HG03060 (cell line): ENCODE data around the gene PPP3R1.
"Not testable (repeated sequence)": the region's sequence is repeated elsewhere in the genome, so short reads cannot be mapped to it uniquely, and the experiment has no call there.

Experiments used
- ATAC-seq: cut with Tn5 transposase; IDR thresholded peaks from one replicate; pipeline ENCODE4 v1.9.1; 2021; ENCODE audit warnings: low read depth, moderate number of reproducible peaks; ENCODE audit not compliant: unreplicated experiment

PPP3R1 gene

GRCh38 chr2:68190991-68191731 is 61.2 kb downstream of the PPP3R1 start:
- ATAC-seq = no peak

- no peak for ATAC-seq
These were observed 62.1 kb downstream of the PPP3R1 start for GRCh38 chr2:68189991-68190784.

GRCh38 chr2:68188831-68189230 is 63.5 kb downstream of the PPP3R1 start:
- no peak for ATAC-seq

- ATAC-seq = no peak
These were observed 65.0 kb downstream of the PPP3R1 start for GRCh38 chr2:68187329-68187728.

- ATAC-seq = no peak
These were observed 66.7 kb downstream of the PPP3R1 start for GRCh38 chr2:68185541-68186164.

DNA sequence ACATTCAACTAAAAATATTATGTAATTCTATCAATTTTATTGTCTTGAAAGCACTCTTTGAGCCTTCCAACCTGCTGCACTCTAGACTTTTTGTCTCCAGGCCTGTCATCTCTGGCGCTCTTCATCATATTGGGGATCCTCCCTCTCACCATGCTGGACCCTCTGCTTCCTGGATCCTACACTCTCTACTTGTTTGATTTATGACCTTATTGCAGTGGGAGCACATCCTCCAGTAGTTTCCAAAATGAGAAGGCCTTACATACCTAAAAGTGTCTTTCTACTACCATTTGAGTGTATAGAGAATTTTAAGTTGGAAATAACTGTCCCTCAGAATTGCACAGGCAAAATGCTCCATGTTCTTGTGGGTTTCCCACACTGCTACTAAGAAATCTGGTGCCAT is 69.4 kb downstream of the PPP3R1 start:
- ATAC-seq = no peak

DNA sequence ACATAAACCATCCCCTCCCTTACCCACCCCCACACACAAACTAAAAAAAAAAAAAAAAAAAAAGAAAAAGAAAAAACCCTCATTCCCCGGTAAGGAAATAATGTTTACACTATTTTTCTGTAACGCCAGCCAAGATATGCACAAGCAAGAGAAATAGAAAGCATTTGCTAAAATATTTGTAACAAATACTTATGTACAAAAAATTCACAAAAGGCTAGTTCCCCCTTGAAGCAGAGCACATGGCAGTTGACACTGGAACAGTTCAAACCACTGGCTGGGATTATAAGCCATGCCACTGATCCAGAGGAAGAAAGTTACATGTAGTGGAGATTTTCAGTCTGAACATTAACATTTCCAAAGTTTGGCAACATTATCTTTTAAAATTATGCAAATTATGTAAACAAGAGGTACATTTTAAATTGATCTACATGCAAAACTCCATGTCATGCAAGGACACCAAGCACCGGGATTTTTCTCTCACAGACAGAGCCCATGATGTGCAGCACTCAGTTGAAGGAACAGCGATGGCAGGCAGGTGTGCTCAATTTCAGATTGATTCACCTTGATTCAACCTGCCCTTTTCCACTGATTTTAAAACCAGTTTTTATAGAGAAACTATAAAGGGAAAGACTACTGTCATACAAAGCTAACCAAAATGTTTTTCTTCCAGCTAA is 73.2 kb downstream of the PPP3R1 start:
- no peak for ATAC-seq

GRCh38 chr2:68178432-68178831 is 73.9 kb downstream of the PPP3R1 start:
- no peak for ATAC-seq

GRCh38 chr2:68177541-68177940 is 74.8 kb downstream of the PPP3R1 start:
- no peak for ATAC-seq

DNA sequence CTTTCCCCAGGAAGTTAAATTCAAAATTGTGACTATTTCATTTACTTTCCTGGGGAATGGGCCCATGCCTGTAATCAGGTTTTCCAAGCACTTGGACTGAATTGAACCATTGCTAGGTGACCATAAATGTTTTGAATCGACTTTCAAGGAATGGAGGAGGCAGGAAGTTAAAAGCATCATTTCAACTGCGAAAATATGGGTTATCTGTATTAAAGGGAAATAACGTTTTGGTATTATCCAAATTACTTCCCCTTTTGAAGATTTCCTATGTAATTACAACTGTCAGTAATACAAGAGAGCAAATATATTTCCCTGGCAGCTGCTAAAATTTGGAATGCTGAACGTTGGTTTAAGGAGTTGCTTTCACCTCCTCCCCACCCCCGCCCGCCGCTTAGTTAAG is 75.7 kb downstream of the PPP3R1 start:
- no peak for ATAC-seq

DNA sequence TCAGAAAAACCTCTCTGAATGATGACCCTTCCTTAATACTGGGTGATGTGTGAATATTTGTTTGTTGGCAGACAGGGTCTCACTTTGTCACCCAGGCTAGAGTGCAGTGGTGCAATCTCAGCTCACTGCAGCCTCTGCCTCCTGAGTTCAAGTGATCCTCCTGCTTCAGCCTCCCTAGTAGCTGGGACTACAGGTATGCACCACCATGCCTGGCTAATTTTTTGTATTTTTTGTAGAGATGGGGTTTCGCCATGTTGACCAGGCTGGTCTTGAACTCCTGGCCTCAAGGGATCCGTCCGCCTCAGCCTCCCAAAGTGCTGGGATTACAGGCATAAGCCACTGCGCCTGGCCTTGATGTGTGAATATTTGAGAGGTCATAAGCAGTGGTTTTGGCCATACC is 77.1 kb downstream of the PPP3R1 start:
- not testable (repeated sequence) for ATAC-seq

DNA sequence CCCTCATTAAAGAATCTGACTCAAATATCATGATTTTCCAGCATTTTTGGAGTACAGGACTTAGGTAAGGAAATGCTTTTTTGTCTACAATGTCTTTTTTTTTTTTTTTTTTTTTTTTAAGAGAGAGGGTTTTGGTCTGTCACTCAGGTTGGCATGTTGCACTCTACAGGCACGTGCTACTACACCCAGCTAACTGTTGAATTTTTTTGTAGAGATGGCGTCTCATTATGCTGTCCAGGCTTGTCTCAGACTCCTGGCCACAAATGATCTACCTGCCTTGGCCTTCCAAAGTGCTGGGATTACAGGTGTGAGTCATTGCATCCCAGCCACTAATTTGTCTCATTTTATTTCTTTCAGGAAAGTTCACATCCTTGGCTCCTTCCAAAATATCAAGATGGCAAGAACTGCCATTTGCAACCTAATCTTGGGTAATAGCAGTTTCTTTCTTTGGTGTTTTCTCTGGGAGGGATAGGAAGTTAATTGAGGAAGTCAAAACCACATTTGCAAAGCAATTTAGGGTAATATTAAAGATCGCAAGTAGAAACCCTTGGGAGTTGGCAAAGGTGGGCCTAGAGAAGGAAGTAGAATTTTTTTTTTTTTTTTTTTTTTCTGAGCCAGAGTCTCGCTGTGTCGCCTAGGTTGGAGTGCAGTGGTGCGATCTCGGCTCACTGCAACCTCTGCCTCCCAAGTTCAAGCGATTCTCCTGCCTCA is 79.2 kb downstream of the PPP3R1 start:
- no peak for ATAC-seq

DNA sequence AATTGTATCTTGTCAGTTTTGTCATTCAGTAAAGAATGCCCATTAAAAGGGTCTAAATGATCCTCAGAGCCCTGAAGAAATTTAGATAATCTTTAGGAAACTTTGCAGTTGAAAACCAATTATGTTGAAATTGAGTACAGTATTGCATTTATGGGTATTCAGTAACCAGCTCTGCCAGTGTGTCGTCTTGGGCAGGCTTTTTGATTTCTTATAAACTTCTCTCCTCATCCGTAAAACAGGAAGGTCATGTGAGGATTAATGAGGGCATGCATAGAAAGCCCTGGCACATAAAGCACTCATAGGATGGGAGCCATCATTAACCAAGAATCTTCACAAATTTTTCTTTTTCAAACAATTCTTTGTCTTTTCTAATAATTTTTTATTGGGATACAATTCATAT is 79.8 kb downstream of the PPP3R1 start:
- no peak for ATAC-seq

DNA sequence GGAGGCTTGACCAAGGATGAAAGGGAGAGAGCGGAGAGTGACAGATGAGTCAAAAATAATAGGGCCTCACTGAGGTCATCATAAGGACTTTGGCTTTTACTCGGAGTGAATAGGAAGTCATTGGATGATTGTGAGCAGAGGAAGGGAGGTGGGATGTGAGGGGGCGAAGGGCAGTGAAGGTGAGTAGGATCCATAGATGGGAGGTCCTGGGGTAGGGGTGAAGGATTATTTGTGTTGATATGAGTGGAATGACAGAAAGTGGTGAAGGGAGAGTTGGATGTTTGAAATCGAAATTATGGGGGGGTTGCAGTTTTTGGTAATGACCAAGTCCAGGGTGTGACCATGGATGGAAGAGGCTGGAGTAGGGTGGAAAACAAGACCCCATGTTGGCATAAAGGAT is 80.6 kb downstream of the PPP3R1 start:
- no peak for ATAC-seq

DNA sequence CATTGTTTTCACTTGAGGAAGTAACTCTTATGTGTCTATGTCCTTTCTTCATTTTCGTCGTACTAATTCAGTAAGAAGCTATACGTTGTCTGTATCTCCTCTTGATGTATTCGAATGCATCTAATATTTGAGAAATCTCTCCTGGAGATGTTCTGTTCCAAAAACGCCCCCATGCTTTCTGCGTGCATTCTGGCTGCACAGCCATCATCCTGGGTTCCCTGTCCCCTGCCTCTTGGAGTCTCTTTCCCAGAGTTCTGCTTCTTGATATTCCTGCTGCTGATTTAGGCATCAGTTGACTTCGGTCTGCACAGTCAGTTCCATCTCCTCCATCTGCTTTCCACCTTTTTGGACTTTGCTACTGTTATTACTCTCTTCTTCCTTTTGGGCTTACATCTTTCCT is 81.2 kb downstream of the PPP3R1 start:
- no peak for ATAC-seq

GRCh38 chr2:68169308-68169707 is 83.0 kb downstream of the PPP3R1 start:
- no peak for ATAC-seq

- ATAC-seq = no peak
These were observed 85.1 kb downstream of the PPP3R1 start for GRCh38 chr2:68167186-68167585.

- no peak for ATAC-seq
These were observed 88.7 kb downstream of the PPP3R1 start for GRCh38 chr2:68163641-68164040.

GRCh38 chr2:68158134-68158447 is 94.2 kb downstream of the PPP3R1 start:
- ATAC-seq = no peak

DNA sequence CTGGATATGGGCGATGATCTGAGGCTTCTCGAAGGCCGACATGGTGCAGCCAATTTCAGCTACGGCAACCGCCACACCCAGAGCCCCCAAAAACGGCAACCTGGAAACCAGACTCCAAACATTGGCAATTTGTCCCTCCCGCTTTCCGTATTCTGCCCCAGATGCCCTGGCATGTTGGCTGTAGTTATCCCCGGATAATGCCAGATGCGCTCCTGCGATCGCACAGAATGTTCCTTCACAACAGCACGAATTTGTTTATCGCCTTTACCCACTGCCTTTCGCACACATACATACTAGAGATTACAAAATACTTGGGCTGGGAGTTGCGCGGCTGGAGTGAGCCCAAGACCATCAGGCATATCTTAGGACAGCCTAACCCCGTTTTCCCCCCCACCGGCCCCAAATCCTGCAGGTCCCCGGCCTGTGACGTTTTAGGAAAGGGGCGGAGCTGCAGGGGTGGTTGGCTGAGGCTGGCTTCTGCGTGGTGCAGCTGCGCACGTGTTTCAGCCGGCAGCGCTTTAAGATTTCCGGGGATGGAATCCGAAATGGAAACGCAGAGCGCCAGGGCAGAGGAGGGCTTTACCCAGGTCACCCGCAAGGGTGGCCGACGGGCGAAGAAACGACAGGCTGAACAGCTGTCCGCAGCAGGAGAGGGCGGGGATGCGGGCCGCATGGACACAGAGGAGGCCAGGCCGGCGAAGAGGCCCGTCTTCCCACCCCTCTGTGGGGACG is 94.8 kb downstream of the PPP3R1 start, which contains the start of gene PNO1:
PNO1 (plus strand) TSS at position 487 of the 732 bp plus-strand sequence; CDS start at position 534, 47 bp downstream.
- ATAC-seq = peak; percentile 82
